Endothelial cell of umbilical vein (primary cell): Measurements from ENCODE around the gene SNCG. TPM values are rescaled to one million over a fixed set of nuclear protein-coding genes. Genes with fewer than 3 reads are reported as not detected.
"Not testable (repeated sequence)": the region's sequence is repeated elsewhere in the genome, so short reads cannot be mapped to it uniquely, and the experiment has no call there.

Experiments
- BruUV-seq: library from RNA; stranded (reverse); fragments of 400-500 nt; replicated peaks from 2 replicates; lab custom pipeline; 2021; lab: Mats Ljungman, UMichigan
- CTCF ChIA-PET: fragments of 300-600, 350-600 bp; sonication (Branson Sonifier 250); formaldehyde crosslinking; loops from one replicate; lab custom pipeline; 2021; ENCODE audit warnings: antibody characterized with exemption, inconsistent platforms; lab: Charles Lee
- POLR2A ChIA-PET: fragments of 300-600, 350-600 bp; sonication (Branson Sonifier 250); formaldehyde crosslinking; loops from one replicate; lab custom pipeline; 2021; ENCODE audit warnings: antibody characterized with exemption, inconsistent platforms; lab: Charles Lee
- DNase-seq: peaks from one replicate; pipeline ENCODE4 v3.0.0-alpha.2; 2011; ENCODE audit warnings: low read depth, low spot score
- FAIRE-seq: peaks from 2 replicates; lab custom pipeline; 2011; peaks lifted over from hg19 to GRCh38; lab: Jason Lieb, UNC
- H2AFZ ChIP-seq: 2 replicates; pipeline ENCODE4 v1.6.0; 2012; ENCODE audit warnings: low read depth, low read length, control low read depth, inconsistent platforms
- H3K27ac ChIP-seq: 2 replicates; pipeline ENCODE4 v1.5.1; 2011; ENCODE audit warnings: low read depth, mild to moderate bottlenecking, control low read depth, low read length, moderate library complexity; ENCODE audit not compliant: insufficient read depth
- H3K27me3 ChIP-seq, 2 experiments: 2 replicates each; pipeline versions ENCODE4 v1.6.0 to v1.6.1; 2011; ENCODE audit warnings: low read length in 2 of 2, mixed read lengths in 1 of 2; ENCODE audit not compliant: control insufficient read depth in 2 of 2, insufficient read depth in 2 of 2
- H3K36me3 ChIP-seq, 2 experiments: 2 replicates in 1 of 2; 3 replicates in 1 of 2; pipeline ENCODE4 v1.5.1; 2011; ENCODE audit warnings: low read length in 2 of 2, mild to moderate bottlenecking in 1 of 2, moderate library complexity in 1 of 2; ENCODE audit not compliant: control insufficient read depth in 2 of 2, insufficient read depth in 2 of 2; ENCODE audit errors: extremely low read depth in 1 of 2
- H3K4me1 ChIP-seq: 3 replicates; pipeline ENCODE4 v1.5.1; 2011; ENCODE audit warnings: mild to moderate bottlenecking, low read length; ENCODE audit not compliant: control insufficient read depth, insufficient read depth; ENCODE audit errors: extremely low read depth
- H3K4me2 ChIP-seq: 2 replicates; pipeline ENCODE4 v1.6.1; 2011; ENCODE audit warnings: low read length, control low read depth, mixed read lengths; ENCODE audit not compliant: insufficient read depth
- H3K4me3 ChIP-seq, 3 experiments: fragments of 200-600 bp in 1 of 3; sonication (generic), shearing (Covaris generic) in 1 of 3; replicated peaks in 1 of 3; 2 replicates each; pipeline ENCODE4 v1.5.1; 2011 to 2016; ENCODE audit warnings: control low read depth in 3 of 3, low read length in 3 of 3, mild to moderate bottlenecking in 2 of 3, inconsistent platforms in 1 of 3, low read depth in 1 of 3, moderate library complexity in 1 of 3; ENCODE audit not compliant: insufficient read depth in 1 of 3
- H3K79me2 ChIP-seq: 2 replicates; pipeline ENCODE4 v1.6.0; 2012; ENCODE audit warnings: low read length, inconsistent platforms; ENCODE audit not compliant: control insufficient read depth, insufficient read depth
- H3K9ac ChIP-seq: replicated peaks from 2 replicates; pipeline ENCODE3; 2011; ENCODE audit warnings: low read length, control low read depth; ENCODE audit not compliant: insufficient read depth; ENCODE audit errors: extremely low read depth
- H3K9me1 ChIP-seq: replicated peaks from 3 replicates; pipeline ENCODE4 v1.6.0; 2011; ENCODE audit warnings: mild to moderate bottlenecking, low read length; ENCODE audit not compliant: control insufficient read depth, insufficient read depth; ENCODE audit errors: extremely low read depth
- H3K9me3 ChIP-seq: replicated peaks from 2 replicates; pipeline ENCODE4 v1.5.1; 2012; ENCODE audit warnings: low read length, inconsistent platforms; ENCODE audit not compliant: control insufficient read depth, insufficient read depth
- H4K20me1 ChIP-seq: replicated peaks from 2 replicates; pipeline ENCODE3; 2011; ENCODE audit warnings: mild to moderate bottlenecking, low read length; ENCODE audit not compliant: control insufficient read depth, insufficient read depth; ENCODE audit errors: extremely low read depth
- EZH2 ChIP-seq: IDR thresholded peaks from 2 replicates; pipeline ENCODE4 v1.6.1; 2012; ENCODE audit warnings: borderline replicate concordance, low read depth, mild to moderate bottlenecking, moderate library complexity, low read length, inconsistent platforms; ENCODE audit not compliant: severe bottlenecking
- FOS ChIP-seq: IDR thresholded peaks from 2 replicates; pipeline ENCODE4 v1.6.1; 2011; ENCODE audit warnings: mild to moderate bottlenecking, low read length, moderate library complexity, borderline replicate concordance; ENCODE audit not compliant: insufficient read depth
- GATA2 ChIP-seq: IDR thresholded peaks from 2 replicates; pipeline ENCODE4 v1.7.0; 2011; ENCODE audit warnings: low read depth, mild to moderate bottlenecking, moderate library complexity, mixed read lengths, low read length; ENCODE audit not compliant: insufficient read length, insufficient read depth
- JUN ChIP-seq: IDR thresholded peaks from 2 replicates; pipeline ENCODE4 v1.6.1; 2011; ENCODE audit warnings: borderline replicate concordance, low read depth; ENCODE audit not compliant: insufficient read length, insufficient read depth
- MYC ChIP-seq: IDR thresholded peaks from one replicate; pipeline ENCODE4 v1.6.1; 2011; ENCODE audit warnings: mild to moderate bottlenecking, low read depth, low read length
- POLR2A ChIP-seq: IDR thresholded peaks from 2 replicates; pipeline ENCODE4 v1.6.1; 2012; ENCODE audit warnings: low read depth, mild to moderate bottlenecking, control low read depth, low read length
- POLR2AphosphoS5 ChIP-seq: IDR thresholded peaks from 2 replicates; pipeline ENCODE4 v1.6.1; 2012; ENCODE audit warnings: low read depth, mild to moderate bottlenecking, control low read depth, low read length, moderate library complexity; ENCODE audit not compliant: insufficient read depth
- dilution Hi-C: fragments of 300-500 bp; cut with MboI; formaldehyde crosslinking; loops from one replicate; pipeline ENCODE4 v1.15.0; 2019; ENCODE audit warnings: low sequenced_read_pairs; ENCODE audit not compliant: extremely low pct_ligation_motif_present
- intact Hi-C: fragments of 100-400 bp; cut with micrococcal nuclease; formaldehyde crosslinking; loops from one replicate; pipeline ENCODE4 v1.10.0; 2022
- polyA plus RNA-seq, 4 experiments: library from polyadenylated mRNA; depleted of rRNA in 3 of 4; stranded (reverse) in 3 of 4; unstranded in 1 of 4; fragments of >200 nt; gene quantifications; 2 replicates each; pipeline versions ENCODE4 v1.2.1 to v1.2.3, GENCODE V29; 2011 to 2012; ENCODE audit warnings: missing spikeins in 1 of 4
- total RNA-seq: library from RNA; stranded (reverse); gene quantifications from 2 replicates; pipeline ENCODE4 v1.2.3, GENCODE V29; 2021
- TF ChIP-seq, protein P1 (sequence below): IDR thresholded peaks from 2 replicates; pipeline ENCODE4 v1.6.1; 2011; ENCODE audit not compliant: insufficient read depth, insufficient read length
- TF ChIP-seq, protein P2 (sequence below), 2 donors: IDR thresholded peaks; 1 replicate in 1 of 2; 2 replicates in 1 of 2; pipeline ENCODE4 v1.5.1; 2011; ENCODE audit warnings: low read length in 2 of 2, mild to moderate bottlenecking in 2 of 2, moderate library complexity in 2 of 2, control low read depth in 1 of 2, inconsistent platforms in 1 of 2, low read depth in 1 of 2; ENCODE audit not compliant: insufficient read depth in 1 of 2; ENCODE audit errors: extremely low read depth in 1 of 2

The SNCG gene
- total and polyA plus RNA-seq, 2 donors (not counting 3 experiments of a cell fraction or from before 2014, with no cell fraction given): 31.4 to 60.8 TPM

DNA sequence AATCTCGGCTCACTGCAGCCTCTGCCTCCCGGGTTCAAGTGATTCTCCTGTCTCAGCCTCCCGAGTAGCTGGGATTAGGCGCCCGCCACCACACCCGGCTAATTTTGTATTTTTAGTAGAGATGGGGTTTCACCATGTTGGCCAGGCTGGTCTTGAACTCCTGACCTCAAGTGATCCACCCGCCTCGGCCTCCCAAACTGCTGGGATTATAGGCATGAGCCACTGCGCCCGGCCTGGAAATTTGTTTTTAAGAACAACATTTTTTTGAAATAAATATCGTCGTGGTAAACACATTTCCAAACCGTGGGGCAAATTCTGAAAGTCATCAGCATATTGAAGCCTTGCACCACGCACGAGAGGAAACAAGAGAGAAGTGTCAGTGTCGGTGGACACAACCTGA lies 18.3 kb upstream of the SNCG start:
- POLR2A ChIA-PET, BruUV-seq, intact Hi-C loops: not testable (repeated sequence)

DNA sequence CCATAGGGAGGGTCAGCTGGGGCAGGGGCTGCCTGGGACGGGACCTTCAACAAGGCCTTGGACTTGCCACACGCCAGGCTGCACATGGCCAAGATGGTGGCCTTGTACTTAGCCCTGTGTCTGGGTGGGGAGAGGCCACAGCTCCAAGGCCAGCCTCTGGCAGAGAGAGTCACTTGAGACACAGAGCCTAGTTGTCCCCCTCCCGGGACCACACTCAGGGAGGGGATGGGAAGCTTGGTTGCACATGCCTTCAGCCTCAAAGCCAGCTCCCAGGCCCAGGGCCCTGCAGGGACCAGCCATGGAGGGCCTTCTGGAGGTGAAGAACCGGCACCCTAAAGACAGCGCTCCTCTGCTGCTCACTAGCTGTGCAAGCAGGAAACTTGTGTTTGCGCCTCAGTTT lies 17.7 kb upstream of the SNCG start:
- H3K4me1 ChIP-seq: no peaks in the 10 kb centered on the region
- H3K4me3 ChIP-seq: no peak overlapping the region
- intact Hi-C loops (no loop called here), dilution Hi-C loops (no loop called here)
- H2AFZ ChIP-seq: no peak overlapping the region
- BruUV-seq: no TSS peak
- H3K9me1 ChIP-seq: no peaks in the 10 kb centered on the region
- no peak overlapping the region for H3K9ac ChIP-seq
- no peaks in the 10 kb centered on the region for H3K27me3 ChIP-seq
- DNase-seq (no peak), FAIRE-seq (no peak)
- POLR2A ChIA-PET: no interaction called here
- no peak for TF ChIP-seq EZH2
- TF ChIP-seq MYC: no peak
- no peak for TF ChIP-seq JUN
- TF ChIP-seq GATA2: no peak
- TF ChIP-seq, protein P1, sequence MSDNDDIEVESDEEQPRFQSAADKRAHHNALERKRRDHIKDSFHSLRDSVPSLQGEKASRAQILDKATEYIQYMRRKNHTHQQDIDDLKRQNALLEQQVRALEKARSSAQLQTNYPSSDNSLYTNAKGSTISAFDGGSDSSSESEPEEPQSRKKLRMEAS: no peak
- TF ChIP-seq, protein P2, sequence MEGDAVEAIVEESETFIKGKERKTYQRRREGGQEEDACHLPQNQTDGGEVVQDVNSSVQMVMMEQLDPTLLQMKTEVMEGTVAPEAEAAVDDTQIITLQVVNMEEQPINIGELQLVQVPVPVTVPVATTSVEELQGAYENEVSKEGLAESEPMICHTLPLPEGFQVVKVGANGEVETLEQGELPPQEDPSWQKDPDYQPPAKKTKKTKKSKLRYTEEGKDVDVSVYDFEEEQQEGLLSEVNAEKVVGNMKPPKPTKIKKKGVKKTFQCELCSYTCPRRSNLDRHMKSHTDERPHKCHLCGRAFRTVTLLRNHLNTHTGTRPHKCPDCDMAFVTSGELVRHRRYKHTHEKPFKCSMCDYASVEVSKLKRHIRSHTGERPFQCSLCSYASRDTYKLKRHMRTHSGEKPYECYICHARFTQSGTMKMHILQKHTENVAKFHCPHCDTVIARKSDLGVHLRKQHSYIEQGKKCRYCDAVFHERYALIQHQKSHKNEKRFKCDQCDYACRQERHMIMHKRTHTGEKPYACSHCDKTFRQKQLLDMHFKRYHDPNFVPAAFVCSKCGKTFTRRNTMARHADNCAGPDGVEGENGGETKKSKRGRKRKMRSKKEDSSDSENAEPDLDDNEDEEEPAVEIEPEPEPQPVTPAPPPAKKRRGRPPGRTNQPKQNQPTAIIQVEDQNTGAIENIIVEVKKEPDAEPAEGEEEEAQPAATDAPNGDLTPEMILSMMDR (IDR thresholded peaks at IDR 0.05; ENCODE audit: extremely low read depth in 1 of 2, insufficient read depth in 1 of 2, low read depth in 1 of 2, low read length in 2 of 2): no peak
- TF ChIP-seq POLR2A: no peak
- TF ChIP-seq POLR2AphosphoS5: no peak
- TF ChIP-seq FOS: no peak
- no peaks in the 10 kb centered on the region for H3K9me3 ChIP-seq
- CTCF ChIA-PET: interaction anchor here (1.2 to 12.5 kb wide), 3 partner anchors 16 to 114 kb away, joined by 4 to 325 read pairs (median 189); partner anchors contain the start of genes ADIRF, MMRN2 and SNCG
- H3K36me3 ChIP-seq: peaks cover 44 to 70% of the 10 kb centered on the region in 2 experiments
- no peak overlapping the region for H3K27ac ChIP-seq
- no peak overlapping the region for H3K4me2 ChIP-seq
- no peaks in the 10 kb centered on the region for H4K20me1 ChIP-seq
- H3K79me2 ChIP-seq: peaks cover 23% of the 10 kb centered on the region

More for the DNA sequence above, 18.3 kb upstream of the SNCG start:
- H3K9me3 ChIP-seq, DNase-seq, H3K4me2 ChIP-seq, FAIRE-seq, H3K9ac ChIP-seq, H3K9me1 ChIP-seq, H3K27me3 ChIP-seq, H3K27ac ChIP-seq, dilution Hi-C loops, H3K4me1 ChIP-seq, H2AFZ ChIP-seq, H3K4me3 ChIP-seq, H4K20me1 ChIP-seq: not testable (repeated sequence)
- Histone ChIP-seq H3K36me3 (peaks cover 44 to 68% of the 10 kb centered on the region in 2 experiments), H3K79me2 (peaks cover 23% of the 10 kb centered on the region)
- CTCF ChIA-PET: interaction anchor here (0.7 to 12.5 kb wide), 6 partner anchors 9 to 209 kb away, joined by 4 to 325 read pairs (median 4); partner anchors contain the start of genes ADIRF, MMRN2 and SNCG
